HG02763 (cell line): ENCODE results near the gene SELENOV.

Experiments used
- ATAC-seq: cut with Tn5 transposase; IDR thresholded peaks from one replicate; pipeline ENCODE4 v1.9.1; 2021; ENCODE audit warnings: mild to moderate bottlenecking, moderate library complexity; ENCODE audit not compliant: unreplicated experiment

SELENOV gene

DNA sequence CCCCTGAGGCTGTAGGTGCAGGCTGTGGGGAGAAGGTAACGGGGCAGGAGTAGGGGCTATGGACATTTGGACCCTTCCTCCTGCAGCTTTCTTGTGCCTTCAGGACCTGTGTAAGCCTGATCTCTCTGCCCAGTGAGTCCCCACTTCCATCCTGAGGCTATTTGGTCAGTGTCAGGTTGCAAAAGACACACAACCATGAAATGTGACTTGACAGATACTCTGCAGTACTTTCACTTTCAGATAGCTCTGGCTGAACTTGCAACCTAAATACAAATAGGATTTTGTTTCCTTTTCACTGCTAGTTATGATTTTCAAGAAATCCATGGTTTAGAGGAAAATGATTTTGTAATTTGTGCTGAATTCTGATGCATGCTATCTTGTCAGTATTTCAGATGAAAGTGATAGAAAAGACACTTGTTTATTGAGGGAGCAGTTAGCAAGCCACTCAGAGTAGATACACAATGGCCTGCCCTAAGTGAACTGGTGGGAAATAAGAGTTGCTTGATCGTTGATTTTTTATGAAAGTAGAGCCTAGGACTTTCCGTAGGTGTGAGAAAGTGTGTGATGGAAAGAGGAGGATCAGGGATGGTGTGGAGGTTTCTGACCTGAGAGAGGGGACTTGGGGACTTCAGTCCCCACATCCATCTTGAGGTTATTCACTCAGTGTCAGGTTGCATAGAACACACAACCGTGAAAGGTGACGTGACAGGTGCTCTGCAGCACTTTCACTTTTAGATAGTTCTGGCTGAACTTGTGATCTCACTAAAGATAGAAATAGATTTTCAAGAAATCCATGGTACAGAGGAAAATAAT lies 43.1 kb downstream of the SELENOV start:
- no peak for ATAC-seq

DNA sequence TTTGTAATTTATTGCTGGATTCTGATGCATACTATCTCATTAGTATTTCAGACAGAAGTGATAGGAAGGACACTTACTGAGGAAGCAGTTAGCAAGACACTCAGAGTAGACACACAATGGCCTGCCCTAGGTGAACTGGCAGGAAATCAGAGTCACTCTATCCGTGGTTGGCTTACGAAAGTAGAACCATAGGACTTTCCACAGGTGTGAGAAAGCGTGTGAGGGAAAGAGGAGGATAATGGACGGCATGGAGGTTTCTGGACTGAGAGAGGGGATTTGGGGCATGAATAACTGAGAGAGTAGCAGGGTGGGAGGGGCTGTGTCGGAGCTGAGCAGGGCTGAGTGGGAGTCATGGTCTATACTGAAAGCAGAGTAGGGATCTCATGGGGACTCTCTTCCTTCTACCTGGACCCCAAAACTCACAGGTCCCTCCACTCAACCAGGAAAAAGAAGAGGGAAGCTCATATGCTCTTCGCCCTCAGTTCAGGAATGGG lies 43.7 kb downstream of the SELENOV start:
- no peak for ATAC-seq

GRCh38 chr19:39563408-39563807 lies 48.5 kb downstream of the SELENOV start:
- ATAC-seq = no peak

- no peak for ATAC-seq
Measured at GRCh38 chr19:39566064-39566463, 51.1 kb downstream of the SELENOV start.

GRCh38 chr19:39568604-39569003 lies 53.7 kb downstream of the SELENOV start:
- ATAC-seq = no peak
